Motor neuron (in vitro differentiated cells): ENCODE results near the gene ZNF436. TPM values are rescaled to one million over a fixed set of nuclear protein-coding genes. Genes with fewer than 3 reads are reported as not detected.
"Not testable (repeated sequence)": the region's sequence is repeated elsewhere in the genome, so short reads cannot be mapped to it uniquely, and the experiment has no call there.

ENCODE experiments used
- ATAC-seq, 8 experiments: fragments of 200-7000 bp; cut with Tn5 transposase; replicated peaks in 6 of 8; 2 replicates each; pipeline ENCODE4 v1.8.0; 2021; ENCODE audit warnings: mild to moderate bottlenecking in 8 of 8, moderate library complexity in 8 of 8
- H3K27ac ChIP-seq, 2 donors: fragments of 250-450 bp; sonication (Bioruptor Pico); 2 replicates each; pipeline ENCODE4 v1.9.0; 2021; ENCODE audit warnings: antibody characterized with exemption in 2 of 2, mild to moderate bottlenecking in 2 of 2, moderate library complexity in 1 of 2
- H3K4me1 ChIP-seq, 2 donors: fragments of 250-450 bp; sonication (Bioruptor Pico); replicated peaks in 1 of 2; 2 replicates each; pipeline ENCODE4 v1.6.1; 2021; ENCODE audit warnings: antibody characterized with exemption in 2 of 2, mild to moderate bottlenecking in 2 of 2, moderate library complexity in 1 of 2
- H3K4me3 ChIP-seq, 5 donors: fragments of 250-450 bp; sonication (Bioruptor Pico); 2 replicates each; pipeline ENCODE4 v1.9.0; 2021; ENCODE audit warnings: antibody characterized with exemption in 5 of 5, mild to moderate bottlenecking in 5 of 5, moderate library complexity in 4 of 5
- WGBS, 10 experiments: fragments of 450-650 bp; shearing (Covaris generic); methylation state at CpG; one replicate each; pipeline ENCODE4 v1.0.0; 2022; 5-methylcytosine and 5-hydroxymethylcytosine counted together
- in situ Hi-C, 9 experiments: fragments of 400-800 bp; cut with MboI; loops; one replicate each; pipeline ENCODE4 v1.15.0; 2021; ENCODE audit warnings: low sequenced_read_pairs in 9 of 9, low pct_unique_long_range_greater_than_20kb in 2 of 9; ENCODE audit not compliant: unreplicated experiment in 9 of 9
- total RNA-seq, 8 experiments: library from RNA; unstranded; fragments of 300-600 nt; gene quantifications; 2 replicates each; pipeline versions ENCODE4 v1.2.3 to v1.2.4, GENCODE V29; 2022

ZNF436 gene
- total RNA-seq, 8 experiments from 2014 or later = 7.2 to 76.9 (median 27.5) TPM

- ATAC-seq, in situ Hi-C loops, H3K27ac ChIP-seq, H3K4me3 ChIP-seq, H3K4me1 ChIP-seq: not testable (repeated sequence)
- WGBS, 10 experiments = 77 to 100% (median 100%) methylated on average over 1 to 6 of the region's 7 CpGs; no CpG with 5 or more reads in 4 of the 10 experiments
These were observed 59.4 kb downstream of the ZNF436 start for GRCh38 chr1:23310280-23310679.

Other genes starting within 250 kb of the ZNF436 start
- gene LUZP1, start 201.0 kb downstream of the ZNF436 start, total RNA-seq = 10 to 100 TPM; 11.7 to 31.1 (median 17.7) TPM
- 10 to 100 TPM in 2 of 8 experiments, 1 to 10 TPM in 3, under 1 TPM in 2, not detected in 1; 0.17 to 17.7 (median 8.2) TPM for gene HTR1D, start 152.3 kb downstream of the ZNF436 start, total RNA-seq
- 100 to 1,000 TPM in 7 of 8 experiments, 10 to 100 TPM in 1; 68.9 to 317 (median 180) TPM for gene HNRNPR, start 25.6 kb downstream of the ZNF436 start, total RNA-seq
- 10 to 100 TPM in 2 of 8 experiments, 1 to 10 TPM in 6; 1.6 to 17.6 (median 2.9) TPM for gene TCEA3, start 54.9 kb upstream of the ZNF436 start, total RNA-seq
- gene ASAP3, start 114.3 kb upstream of the ZNF436 start, total RNA-seq = 10 to 100 TPM; 29.0 to 96.6 (median 39.1) TPM
- 10 to 100 TPM in 1 of 8 experiments, 1 to 10 TPM in 3, under 1 TPM in 4; 0.21 to 18.5 (median 0.92) TPM for gene E2F2, start 161.4 kb upstream of the ZNF436 start, total RNA-seq
- 100 to 1,000 TPM in 4 of 8 experiments, 10 to 100 TPM in 4; 13.9 to 277 (median 70.3) TPM for gene ID3, start 189.7 kb upstream of the ZNF436 start, total RNA-seq